PC-3 (cell line): ENCODE measurements around the gene ELP5. TPM values are rescaled to one million over a fixed set of nuclear protein-coding genes. Genes with fewer than 3 reads are reported as not detected.

Experiments used
- ATAC-seq: fragments of 200-7000 bp; cut with Tn5 transposase; 2 replicates; pipeline ENCODE4 v1.9.1; 2020; ENCODE audit warnings: mild to moderate bottlenecking, moderate library complexity
- BruUV-seq: library from RNA; stranded (reverse); fragments of 400-500 nt; replicated peaks from 2 replicates; lab custom pipeline; 2021; lab: Mats Ljungman, UMichigan
- CTCF ChIA-PET: fragments of 300-600 bp; sonication (Branson Sonifier 250); formaldehyde crosslinking; loops from one replicate; lab custom pipeline; 2022; ENCODE audit warnings: antibody characterized with exemption; lab: Charles Lee
- POLR2A ChIA-PET: fragments of 300-600 bp; sonication (Branson Sonifier 250); formaldehyde crosslinking; loops from one replicate; lab custom pipeline; 2022; ENCODE audit warnings: antibody characterized with exemption; ENCODE audit not compliant: unreplicated experiment; lab: Charles Lee
- DNase-seq: peaks from one replicate; pipeline ENCODE4 v3.0.0-alpha.2; 2015
- H2AFZ ChIP-seq: fragments of 300-600 bp; sonication (generic); 2 replicates; pipeline ENCODE4 v1.6.0; 2016; ENCODE audit warnings: antibody characterized with exemption, low read length
- H3F3A ChIP-seq: fragments of 300-600 bp; sonication (generic); one replicate; pipeline ENCODE4 v1.6.0; 2017; ENCODE audit warnings: antibody characterized with exemption, low read length, control low read depth, mild to moderate bottlenecking; ENCODE audit not compliant: unreplicated experiment
- H3K27ac ChIP-seq: fragments of 300-600 bp; sonication (generic); 2 replicates; pipeline ENCODE4 v1.5.1; 2016; ENCODE audit warnings: mild to moderate bottlenecking, low read length
- H3K27me3 ChIP-seq: fragments of 300-600 bp; sonication (generic); 2 replicates; pipeline ENCODE4 v1.6.1; 2016; ENCODE audit warnings: low read length, mixed read lengths
- H3K36me3 ChIP-seq: fragments of 300-600 bp; sonication (generic); 2 replicates; pipeline ENCODE4 v1.6.1; 2016; ENCODE audit warnings: low read depth, mixed run types, low read length, mixed read lengths
- H3K4me1 ChIP-seq: fragments of 300-600 bp; sonication (generic); 2 replicates; pipeline ENCODE4 v1.5.1; 2016; ENCODE audit warnings: low read length; ENCODE audit not compliant: insufficient read depth
- H3K4me2 ChIP-seq: fragments of 300-600 bp; sonication (generic); 2 replicates; pipeline ENCODE4 v1.6.0; 2016; ENCODE audit warnings: low read length
- H3K4me3 ChIP-seq: fragments of 300-600 bp; sonication (generic); 2 replicates; pipeline ENCODE4 v1.5.1; 2016; ENCODE audit warnings: mild to moderate bottlenecking, low read length, mixed read lengths
- H3K79me2 ChIP-seq: fragments of 300-600 bp; sonication (generic); 2 replicates; pipeline ENCODE4 v1.6.1; 2017; ENCODE audit warnings: low read length, mixed read lengths
- H3K9ac ChIP-seq: fragments of 300-600 bp; sonication (generic); 2 replicates; pipeline ENCODE4 v1.6.0; 2016; ENCODE audit warnings: mild to moderate bottlenecking, low read length
- H3K9me2 ChIP-seq: fragments of 300-600 bp; sonication (generic); replicated peaks from 2 replicates; pipeline ENCODE4 v1.6.1; 2016; ENCODE audit warnings: mixed run types, low read length, mixed read lengths
- H3K9me3 ChIP-seq: fragments of 300-600 bp; sonication (generic); 2 replicates; pipeline ENCODE4 v1.6.1; 2016; ENCODE audit warnings: low read length, mixed read lengths
- H4K20me1 ChIP-seq: fragments of 300-600 bp; sonication (generic); 2 replicates; pipeline ENCODE4 v1.6.1; 2016; ENCODE audit warnings: low read length, mixed read lengths
- CTCF ChIP-seq: fragments of 300-600 bp; sonication (generic); conservative IDR thresholded peaks from 2 replicates; pipeline ENCODE4 v1.5.1; 2017; ENCODE audit warnings: antibody characterized with exemption, low read depth, mild to moderate bottlenecking, low read length
- EZH2 ChIP-seq: fragments of 300-600 bp; sonication (generic); IDR thresholded peaks from one replicate; pipeline ENCODE4 v1.6.1; 2017; ENCODE audit warnings: antibody characterized with exemption, mild to moderate bottlenecking, low read length; ENCODE audit not compliant: unreplicated experiment
- EZH2phosphoT487 ChIP-seq: fragments of 300-600 bp; sonication (generic); IDR thresholded peaks from 2 replicates; pipeline ENCODE4 v1.6.1; 2018; ENCODE audit warnings: mild to moderate bottlenecking, antibody characterized with exemption, low read length, borderline replicate concordance
- intact Hi-C: fragments of 100-400 bp; cut with micrococcal nuclease; formaldehyde crosslinking; loops from 2 replicates; pipeline ENCODE4 v1.9.0; 2023
- total RNA-seq: library from RNA; depleted of rRNA; stranded (reverse); fragments of >200 nt; gene quantifications from 2 replicates; pipeline ENCODE4 v1.2.3, GENCODE V29; 2014

ELP5 gene
- total RNA-seq, 1 experiment from 2014 or later, result 67.5 TPM

GRCh38 chr17:7256766-7257456, 4.9 kb downstream of the ELP5 start:
- POLR2A ChIA-PET, result no interaction called here

GRCh38 chr17:7258731-7259554, 6.9 kb downstream of the ELP5 start:
- Histone ChIP-seq H3K4me1 (peaks cover 27% of the 10 kb centered on the region), H2AFZ (no peak overlapping the region), H3K4me2 (peak overlapping the region; percentile 50), H3K9ac (no peak overlapping the region), H3K27ac (no peak overlapping the region), H3K79me2 (peaks cover 61% of the 10 kb centered on the region), H3K4me3 (no peak overlapping the region), H3K9me2 (no peaks in the 10 kb centered on the region), H3F3A (no peaks in the 10 kb centered on the region), H4K20me1 (peaks cover 14% of the 10 kb centered on the region; the same call in 1 of the 2 replicates), H3K27me3 (no peaks in the 10 kb centered on the region), H3K36me3 (peaks cover 7% of the 10 kb centered on the region; the same call in 1 of the 2 replicates), H3K9me3 (no peaks in the 10 kb centered on the region)
- CTCF ChIA-PET, result interaction anchor here (0.6 kb wide), 1 partner anchor 178 kb away, joined by 3 read pairs; no protein-coding TSS in a partner anchor
- ATAC-seq, result no peak
- BruUV-seq, result no TSS peak
- peak; percentile 38 for DNase-seq
- POLR2A ChIA-PET, result no interaction called here
- TF ChIP-seq EZH2phosphoT487 (no peak), EZH2 (no peak), CTCF (no peak)
- intact Hi-C loops, result no loop called here

More at GRCh38 chr17:7256766-7257456, 4.9 kb downstream of the ELP5 start:
- Histone ChIP-seq H3K4me1 (peaks cover 25% of the 10 kb centered on the region), H2AFZ (no peak overlapping the region), H3K27ac (no peak overlapping the region), H3K9ac (no peak overlapping the region), H3K36me3 (peaks cover 7% of the 10 kb centered on the region; the same call in 1 of the 2 replicates), H3K27me3 (no peaks in the 10 kb centered on the region), H3K4me2 (no peak overlapping the region), H3F3A (no peaks in the 10 kb centered on the region), H3K9me3 (no peaks in the 10 kb centered on the region), H4K20me1 (peaks cover 14% of the 10 kb centered on the region; the same call in 1 of the 2 replicates), H3K79me2 (peaks cover 65% of the 10 kb centered on the region), H3K4me3 (no peak overlapping the region), H3K9me2 (no peaks in the 10 kb centered on the region)
- CTCF ChIA-PET, result no interaction called here
- BruUV-seq, result no TSS peak
- no peak for TF ChIP-seq CTCF
- no peak for TF ChIP-seq EZH2phosphoT487
- TF ChIP-seq EZH2, result no peak
- DNase-seq (no peak), ATAC-seq (no peak)
- intact Hi-C loops, result no loop called here
